HG03354 (cell line): ENCODE data around the gene C19orf44.
"Not testable (repeated sequence)": the region's sequence is repeated elsewhere in the genome, so short reads cannot be mapped to it uniquely, and the experiment has no call there.

Source experiments
- ATAC-seq: cut with Tn5 transposase; IDR thresholded peaks from one replicate; pipeline ENCODE4 v1.9.1; 2021; ENCODE audit warnings: mild to moderate bottlenecking; ENCODE audit not compliant: unreplicated experiment, poor library complexity, severe bottlenecking

The C19orf44 gene

DNA sequence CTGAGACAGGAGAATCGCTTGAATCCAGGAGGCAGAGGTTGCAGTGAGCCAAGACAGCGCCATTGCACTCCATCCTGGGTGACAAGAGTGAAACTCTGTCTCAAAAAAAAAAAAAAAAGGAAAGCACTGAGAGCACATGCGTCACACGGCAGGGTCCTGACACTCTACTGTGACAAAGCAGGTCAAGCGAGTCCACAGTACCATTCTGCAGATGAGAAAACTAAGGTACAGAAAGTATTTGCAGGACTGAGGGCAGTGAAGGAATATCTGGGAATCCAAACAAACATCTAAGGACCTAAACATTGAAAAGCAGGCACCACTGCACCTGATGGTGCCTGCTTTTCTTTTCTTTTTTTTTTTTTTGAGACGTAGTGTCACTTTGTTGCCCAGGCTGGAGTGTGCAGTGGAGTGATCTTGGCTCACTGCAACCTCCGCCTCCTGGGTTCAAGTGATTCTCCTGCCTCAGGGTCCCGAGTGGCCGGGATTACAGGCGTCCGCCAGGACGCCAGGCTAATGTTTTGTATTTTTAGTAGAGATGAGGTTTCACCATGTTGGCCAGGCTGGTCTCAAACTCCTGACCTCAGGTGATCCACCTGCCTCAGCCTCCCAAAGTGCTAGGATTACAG lies 29.3 kb upstream of the C19orf44 start:
- ATAC-seq, result not testable (repeated sequence)

GRCh38 chr19:16467581-16467980 lies 28.6 kb upstream of the C19orf44 start:
- no peak for ATAC-seq

- no peak for ATAC-seq
Observed at GRCh38 chr19:16470541-16470910, 25.7 kb upstream of the C19orf44 start.

DNA sequence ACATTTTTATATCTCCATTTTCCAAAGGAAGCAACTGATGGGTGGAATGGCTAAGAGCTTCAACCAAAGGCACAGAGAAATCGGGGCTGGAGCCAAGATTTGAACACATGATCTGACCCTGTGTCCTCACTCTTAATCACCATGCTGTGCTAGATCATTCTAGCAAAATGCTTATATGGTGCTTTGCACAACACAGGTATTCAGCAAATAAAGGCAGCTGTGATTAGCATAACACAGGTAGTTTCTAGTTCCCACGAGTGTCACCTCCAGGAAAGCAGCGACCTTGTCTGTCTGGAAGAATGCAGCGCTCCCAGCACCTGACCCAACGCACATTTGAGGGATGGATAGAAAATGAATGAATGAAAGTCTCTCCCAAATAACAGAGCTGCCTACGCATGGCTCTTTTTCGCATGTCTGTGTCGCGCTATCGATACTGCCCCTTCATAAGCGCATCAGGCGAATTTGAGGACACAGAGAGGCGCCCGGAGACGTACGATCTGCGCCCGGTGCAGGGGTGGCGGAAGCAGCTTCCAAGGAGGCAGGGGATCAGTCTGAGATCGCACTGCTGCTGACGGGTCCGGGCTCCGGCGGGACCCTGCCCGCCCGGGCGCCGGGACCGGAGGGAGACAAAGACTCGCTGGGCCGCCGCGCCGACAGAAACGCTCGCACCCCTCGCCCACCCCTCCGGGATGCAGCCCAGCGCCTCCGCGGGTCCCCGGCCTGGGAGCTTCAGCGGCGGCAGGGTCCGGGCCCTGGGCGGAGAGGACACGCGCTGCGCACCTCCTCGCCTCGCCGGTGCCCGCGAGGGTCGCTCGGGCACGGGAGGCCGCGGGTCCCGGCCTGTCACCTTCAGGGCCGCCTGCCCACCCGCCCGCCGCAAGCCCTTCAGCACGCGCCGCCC lies 25.0 kb upstream of the C19orf44 start:
- ATAC-seq, result peak; percentile 34

- ATAC-seq, result not testable (repeated sequence)
Observed at GRCh38 chr19:16472559-16472899, 23.7 kb upstream of the C19orf44 start.

- ATAC-seq, result no peak
Observed at GRCh38 chr19:16472992-16473391, 23.2 kb upstream of the C19orf44 start.

DNA sequence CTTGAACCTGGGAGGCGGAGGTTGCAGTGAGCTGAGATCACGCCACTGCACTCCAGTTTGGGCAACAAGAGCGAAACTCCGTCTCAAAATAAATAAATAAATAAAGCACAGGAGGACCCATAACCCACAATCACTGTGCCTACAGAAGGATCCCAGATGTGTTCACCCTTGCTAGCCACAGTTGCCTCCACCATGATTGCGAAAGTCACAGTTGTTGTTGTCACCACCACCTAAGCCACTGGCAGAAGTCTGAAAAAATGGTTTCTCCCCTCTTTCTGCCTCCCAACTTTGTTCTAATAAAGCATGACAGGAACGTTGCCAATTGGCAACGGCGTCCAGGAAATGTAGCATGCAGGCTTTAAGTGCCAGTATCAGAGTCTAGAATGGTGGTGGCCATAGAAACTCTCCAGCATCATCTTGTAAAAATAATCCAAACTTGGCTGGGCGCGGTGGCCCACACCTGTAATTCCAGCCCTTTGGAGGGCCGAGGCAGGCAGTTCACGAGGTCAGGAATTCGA lies 22.3 kb upstream of the C19orf44 start:
- no peak for ATAC-seq

GRCh38 chr19:16476401-16476800 lies 19.8 kb upstream of the C19orf44 start:
- ATAC-seq, result no peak

- no peak for ATAC-seq
Observed at GRCh38 chr19:16477311-16477710, 18.9 kb upstream of the C19orf44 start.

DNA sequence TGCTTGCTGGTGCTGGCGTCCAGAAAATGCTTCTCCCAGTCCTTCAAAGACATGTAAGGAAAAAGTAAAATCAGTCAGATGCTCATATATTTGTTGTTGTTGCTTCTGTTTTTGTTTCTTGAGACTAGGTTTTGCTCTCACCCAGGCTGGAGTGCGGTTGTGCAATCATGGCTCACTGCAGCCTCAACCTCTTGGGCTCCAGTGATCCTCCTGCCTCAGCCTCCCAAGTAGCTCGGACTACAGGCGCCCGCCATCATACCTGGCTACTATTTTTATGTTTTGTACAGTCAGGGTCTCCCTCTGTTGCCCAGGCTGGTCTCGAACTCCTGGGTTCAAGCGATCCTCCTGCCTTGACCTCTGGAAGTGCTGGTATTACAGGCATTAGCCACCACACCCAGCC lies 13.4 kb upstream of the C19orf44 start:
- ATAC-seq, result no peak

DNA sequence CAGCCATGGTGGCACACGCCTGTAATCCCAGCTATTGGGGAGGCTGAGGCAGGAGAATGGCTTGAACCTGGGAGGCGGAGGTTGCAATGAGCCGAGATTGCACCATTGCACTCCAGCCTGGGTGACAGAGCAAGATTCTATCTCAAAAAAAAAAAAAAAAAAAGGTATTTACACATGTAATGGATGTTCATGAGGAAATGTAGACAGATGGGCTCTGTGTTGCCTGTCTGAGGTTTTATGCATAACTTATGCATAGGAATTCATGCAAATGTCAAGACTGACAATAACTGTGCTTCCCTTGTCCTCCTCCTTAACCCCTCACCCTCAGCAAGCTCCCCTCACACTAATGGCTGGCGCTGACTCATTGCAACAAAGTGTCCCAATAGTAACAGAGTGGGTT lies 9.7 kb upstream of the C19orf44 start:
- not testable (repeated sequence) for ATAC-seq

DNA sequence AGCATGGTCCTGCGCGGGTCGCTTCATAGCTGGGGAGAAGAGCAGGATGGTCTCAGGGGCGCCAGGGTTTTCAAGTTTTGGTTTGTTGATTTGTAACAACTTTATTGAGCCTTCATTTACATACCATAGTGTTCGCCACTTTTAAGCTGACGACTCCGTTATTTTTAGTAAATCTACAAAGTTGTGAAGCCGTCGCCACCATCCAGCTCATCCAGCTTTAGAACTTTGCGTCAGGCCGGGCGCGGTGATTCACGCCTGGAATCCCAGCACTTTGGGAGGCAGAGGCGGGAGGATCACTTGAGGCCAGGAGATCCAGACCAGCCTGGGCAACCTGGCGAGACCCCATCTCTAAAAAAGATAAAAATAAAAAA lies 404 bp downstream of the C19orf44 start:
- ATAC-seq, result no peak

GRCh38 chr19:16497042-16497441 lies 848 bp downstream of the C19orf44 start:
- no peak for ATAC-seq

GRCh38 chr19:16497837-16498236 lies 1.6 kb downstream of the C19orf44 start:
- no peak for ATAC-seq

DNA sequence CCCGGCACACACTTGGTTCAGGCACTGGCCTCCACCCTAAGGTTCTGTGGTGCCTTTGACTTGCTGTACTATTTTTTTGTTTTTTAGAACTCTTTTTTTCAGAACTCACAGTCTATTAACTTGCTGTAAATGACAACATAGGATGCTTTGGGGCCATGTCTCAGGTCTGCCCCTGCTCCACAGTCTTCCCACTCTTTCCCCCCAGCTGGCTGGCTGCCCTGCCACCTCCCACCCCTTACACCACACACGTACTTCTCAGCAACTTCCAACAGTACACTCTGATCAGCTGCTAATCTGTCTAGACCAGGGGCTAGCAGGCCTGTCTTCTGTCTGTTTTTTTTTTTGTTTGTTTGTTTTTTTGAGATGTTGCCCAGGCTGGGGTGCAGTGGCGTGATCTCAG lies 8.1 kb downstream of the C19orf44 start:
- no peak for ATAC-seq

DNA sequence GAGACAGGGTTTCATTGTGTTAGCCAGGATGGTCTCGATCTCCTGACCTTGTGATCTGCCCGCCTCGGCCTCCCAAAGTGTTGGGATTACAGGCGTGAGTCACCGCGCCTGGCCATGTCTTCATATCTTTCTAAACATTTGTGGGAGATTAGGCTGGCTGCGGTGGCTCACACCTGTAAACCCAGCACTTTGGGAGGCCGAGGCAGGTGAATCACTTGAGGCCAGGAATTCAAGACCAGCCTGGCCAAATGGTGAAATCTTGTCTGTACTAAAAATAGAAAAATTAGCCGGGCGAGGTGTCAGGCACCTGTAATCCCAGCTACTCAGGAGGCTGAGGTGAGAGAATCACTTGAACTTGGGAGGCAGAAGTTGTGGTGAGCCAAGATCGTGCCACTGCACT lies 10.0 kb downstream of the C19orf44 start:
- ATAC-seq, result not testable (repeated sequence)

DNA sequence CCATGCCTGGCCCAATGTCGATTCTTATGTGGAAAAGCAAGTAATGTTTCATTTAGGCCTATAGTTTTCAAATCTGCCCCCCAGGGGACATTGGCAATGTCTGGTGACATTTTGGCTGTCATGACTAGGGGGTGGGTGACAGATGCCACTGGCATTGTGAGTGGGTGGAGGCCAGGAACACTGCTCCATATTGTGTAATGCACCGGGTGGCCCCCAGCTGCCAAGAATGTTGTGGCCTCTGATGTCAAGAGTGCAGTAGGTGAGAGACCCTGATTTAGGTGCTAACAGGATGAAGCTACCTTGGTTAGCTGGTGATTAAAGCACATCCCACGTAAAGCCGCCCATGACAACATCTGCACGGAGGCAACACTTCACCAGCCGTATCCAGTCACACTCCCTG lies 10.8 kb downstream of the C19orf44 start:
- ATAC-seq, result no peak

DNA sequence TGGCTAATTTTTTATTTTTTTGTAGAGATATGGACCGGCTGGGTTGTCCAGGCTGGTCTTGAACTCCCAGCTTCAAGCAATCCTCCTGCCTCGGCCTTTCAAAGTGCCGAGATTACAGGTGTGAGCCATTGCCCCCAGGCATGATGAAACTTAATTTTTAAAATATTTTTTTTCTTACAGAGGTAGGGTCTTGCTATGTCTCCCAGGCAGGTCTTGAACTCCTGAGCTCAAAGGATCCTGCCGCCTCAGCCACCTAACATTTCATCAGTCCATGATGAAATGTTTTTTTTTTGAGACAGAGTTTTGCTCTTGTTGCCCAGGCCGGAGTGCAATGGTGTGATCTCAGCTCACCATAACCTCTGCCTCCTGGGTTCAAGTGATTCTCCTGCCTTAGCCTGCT lies 12.4 kb downstream of the C19orf44 start:
- no peak for ATAC-seq

DNA sequence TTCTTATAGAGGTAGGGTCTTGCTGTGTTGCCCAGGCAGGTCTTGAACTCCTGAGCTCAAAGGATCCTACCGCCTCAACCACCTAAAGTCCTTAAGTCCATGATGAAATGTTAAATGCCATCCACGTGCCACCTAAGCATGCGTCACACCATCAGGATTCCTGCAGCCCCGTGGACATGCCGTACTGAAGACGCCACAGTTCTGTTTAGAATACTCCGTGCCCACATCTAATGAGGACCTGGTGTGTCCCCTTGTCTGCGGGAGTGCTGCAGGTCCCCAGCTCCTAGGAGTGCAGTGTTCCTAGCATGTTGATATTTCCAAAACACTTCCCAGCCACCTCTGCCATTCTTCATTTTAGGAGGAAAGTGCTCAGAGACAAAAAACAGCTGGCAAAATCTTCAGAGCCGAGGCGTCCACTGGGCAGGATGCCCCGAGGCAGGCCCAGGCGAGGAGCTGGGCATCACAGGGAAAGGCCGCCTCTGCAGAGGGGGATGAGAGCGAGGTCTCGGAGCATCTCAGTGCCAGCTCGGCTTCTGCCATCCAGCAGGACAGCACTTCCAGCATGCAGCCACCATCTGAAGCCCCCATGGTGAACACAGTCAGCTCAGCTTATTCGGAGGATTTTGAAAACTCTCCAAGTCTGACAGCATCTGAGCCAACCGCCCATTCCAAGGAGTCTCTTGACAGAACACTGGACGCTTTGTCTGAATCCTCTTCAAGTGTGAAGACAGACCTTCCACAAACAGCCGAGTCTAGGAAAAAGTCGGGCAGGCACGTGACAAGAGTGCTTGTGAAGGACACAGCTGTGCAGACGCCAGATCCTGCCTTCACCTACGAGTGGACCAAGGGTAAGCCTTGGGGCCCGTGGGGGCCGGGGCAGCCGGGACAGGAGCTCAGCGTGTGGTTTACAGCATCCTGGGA lies 13.2 kb downstream of the C19orf44 start:
- no peak for ATAC-seq

GRCh38 chr19:16512611-16513010 lies 16.4 kb downstream of the C19orf44 start:
- not testable (repeated sequence) for ATAC-seq
